ENCODE results near the gene RBFA. TPM values are rescaled to one million over a fixed set of nuclear protein-coding genes. Genes with fewer than 3 reads are reported as not detected.

The RBFA gene
- total and polyA plus RNA-seq, 2 of the 13 experiments (the other 11 are each of a cell fraction or from before 2014, with no cell fraction given) = 29.7 to 42.4 TPM

DNA sequence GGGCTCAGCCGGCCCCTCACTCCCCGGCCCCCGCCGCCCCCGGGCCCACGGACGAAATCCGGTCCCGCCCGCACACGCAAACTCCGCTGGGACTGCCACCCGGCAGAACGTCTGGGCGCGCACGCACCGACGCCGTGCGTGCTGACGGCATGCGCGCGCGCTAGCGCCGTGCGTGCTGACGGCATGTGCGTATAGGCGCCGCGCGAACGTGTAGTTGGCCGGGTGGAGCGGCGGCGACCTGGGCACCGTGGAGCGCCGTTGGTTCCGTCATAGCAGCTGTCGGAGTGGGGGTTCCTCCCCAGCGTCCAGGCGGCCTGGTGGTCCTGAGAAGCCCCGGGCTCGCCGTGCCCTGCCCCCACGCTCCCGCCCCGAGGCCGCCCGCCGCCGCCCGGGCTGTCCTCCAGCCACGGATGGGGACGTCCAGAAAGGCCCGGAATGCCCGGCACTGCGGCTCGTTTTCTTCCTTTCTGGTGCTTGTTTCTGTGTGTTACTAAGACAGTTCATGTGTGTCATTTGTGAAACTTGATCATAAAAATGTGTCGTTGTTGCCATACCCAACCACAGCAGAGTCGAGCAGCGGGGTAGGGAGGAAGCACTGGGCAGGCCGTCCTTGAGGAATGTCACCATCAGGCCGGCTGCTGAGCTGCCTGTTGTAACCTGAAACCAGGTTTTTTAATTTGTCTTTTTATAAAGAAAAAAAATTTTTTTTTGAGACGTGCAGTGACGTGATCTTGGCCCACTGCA is 45.6 kb upstream of the RBFA start, which contains the start of gene TXNL4A (continued):
- no peak for TF ChIP-seq ZNF766 (CRISPR knock-in tag; IDR thresholded peaks at IDR 0.05; ENCODE audit: borderline replicate concordance)
- no peak for TF ChIP-seq ZFP37 (CRISPR knock-in tag; IDR thresholded peaks at IDR 0.05; ENCODE audit: borderline replicate concordance)
- TF ChIP-seq ZNF709 (CRISPR knock-in tag; IDR thresholded peaks at IDR 0.05) = no peak; the same call in 1 of the 2 replicates
- TF ChIP-seq ZNF839 (CRISPR knock-in tag; IDR thresholded peaks at IDR 0.05; ENCODE audit: borderline replicate concordance) = no peak; the same call in 1 of the 2 replicates
- no peak for TF ChIP-seq ZNF720 (CRISPR knock-in tag; IDR thresholded peaks at IDR 0.05)
- TF ChIP-seq ZBTB1 (CRISPR knock-in tag; IDR thresholded peaks at IDR 0.05; ENCODE audit: borderline replicate concordance) = no peak
- peak; percentile 83 for TF ChIP-seq E2F1 (CRISPR knock-in tag; IDR thresholded peaks at IDR 0.05)
- no peak for TF ChIP-seq ZNF44 (CRISPR knock-in tag; IDR thresholded peaks at IDR 0.05)
- 0 out of 2 replicates have a peak, but pooled peaks have one; percentile 33 for TF ChIP-seq ZNF746 (CRISPR knock-in tag; IDR thresholded peaks at IDR 0.05)
- peak; percentile 97 for TF ChIP-seq HOXA3 (CRISPR knock-in tag; IDR thresholded peaks at IDR 0.05)
- TF ChIP-seq ZNF101 (CRISPR knock-in tag; IDR thresholded peaks at IDR 0.05; ENCODE audit: borderline replicate concordance, low read depth) = no peak
- TF ChIP-seq SNRNP70 (IDR thresholded peaks at IDR 0.05; ENCODE audit: low read depth, low read length) = no peak
- TF ChIP-seq THAP11 (CRISPR knock-in tag; IDR thresholded peaks at IDR 0.05) = peak; percentile 92
- TF ChIP-seq HHEX (CRISPR knock-in tag; IDR thresholded peaks at IDR 0.05) = no peak
- TF ChIP-seq PPARG (CRISPR knock-in tag; conservative IDR thresholded peaks at IDR 0.05) = no peak
- TF ChIP-seq RXRB (CRISPR knock-in tag; IDR thresholded peaks at IDR 0.05; ENCODE audit: borderline replicate concordance) = peak; percentile 36; the same call in 1 of the 2 replicates
- no peak for TF ChIP-seq MXD4 (CRISPR knock-in tag; IDR thresholded peaks at IDR 0.05)
- no peak for TF ChIP-seq NFIC (IDR thresholded peaks at IDR 0.05; ENCODE audit: low read length)
- TF ChIP-seq, protein P1, sequence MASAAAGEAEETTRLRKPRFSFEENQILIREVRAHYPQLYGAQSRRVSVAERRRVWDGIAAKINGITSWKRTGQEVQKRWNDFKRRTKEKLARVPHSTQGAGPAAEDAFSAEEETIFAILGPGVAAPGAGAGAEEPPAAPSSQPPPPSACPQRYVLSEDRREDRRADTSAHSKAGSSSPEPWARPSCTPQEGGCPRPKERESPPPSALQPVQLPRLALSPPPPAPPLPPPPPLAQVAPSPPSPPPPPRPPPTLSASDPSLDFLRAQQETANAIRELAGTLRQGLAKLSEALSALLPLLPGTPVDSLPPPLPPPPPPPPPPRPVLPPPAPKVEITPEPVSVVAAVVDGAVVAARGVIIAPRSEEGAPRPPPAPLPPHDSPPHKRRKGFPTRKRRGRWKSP (CRISPR knock-in tag; IDR thresholded peaks at IDR 0.05) = peak; percentile 76
- no peak for TF ChIP-seq PCBP2 (optimal IDR thresholded peaks at IDR 0.05; ENCODE audit: low read depth, low read length, poor library complexity, severe bottlenecking)
- 0 out of 2 replicates have a peak, but pooled peaks have one; percentile 59 for TF ChIP-seq ZNF598 (CRISPR knock-in tag; IDR thresholded peaks at IDR 0.05; ENCODE audit: borderline replicate concordance)
- no peak for TF ChIP-seq EZH2 (conservative IDR thresholded peaks at IDR 0.05; ENCODE audit: low read depth, low read length)
- no peak for TF ChIP-seq NPAS2 (CRISPR knock-in tag; IDR thresholded peaks at IDR 0.05; ENCODE audit: borderline replicate concordance)
- no peak for TF ChIP-seq CCAR2 (optimal IDR thresholded peaks at IDR 0.05; ENCODE audit: low read depth, low read length)
- no peak for TF ChIP-seq ZBTB8A (CRISPR knock-in tag; IDR thresholded peaks at IDR 0.05; ENCODE audit: borderline replicate concordance, low read depth)
- TF ChIP-seq, protein P2, sequence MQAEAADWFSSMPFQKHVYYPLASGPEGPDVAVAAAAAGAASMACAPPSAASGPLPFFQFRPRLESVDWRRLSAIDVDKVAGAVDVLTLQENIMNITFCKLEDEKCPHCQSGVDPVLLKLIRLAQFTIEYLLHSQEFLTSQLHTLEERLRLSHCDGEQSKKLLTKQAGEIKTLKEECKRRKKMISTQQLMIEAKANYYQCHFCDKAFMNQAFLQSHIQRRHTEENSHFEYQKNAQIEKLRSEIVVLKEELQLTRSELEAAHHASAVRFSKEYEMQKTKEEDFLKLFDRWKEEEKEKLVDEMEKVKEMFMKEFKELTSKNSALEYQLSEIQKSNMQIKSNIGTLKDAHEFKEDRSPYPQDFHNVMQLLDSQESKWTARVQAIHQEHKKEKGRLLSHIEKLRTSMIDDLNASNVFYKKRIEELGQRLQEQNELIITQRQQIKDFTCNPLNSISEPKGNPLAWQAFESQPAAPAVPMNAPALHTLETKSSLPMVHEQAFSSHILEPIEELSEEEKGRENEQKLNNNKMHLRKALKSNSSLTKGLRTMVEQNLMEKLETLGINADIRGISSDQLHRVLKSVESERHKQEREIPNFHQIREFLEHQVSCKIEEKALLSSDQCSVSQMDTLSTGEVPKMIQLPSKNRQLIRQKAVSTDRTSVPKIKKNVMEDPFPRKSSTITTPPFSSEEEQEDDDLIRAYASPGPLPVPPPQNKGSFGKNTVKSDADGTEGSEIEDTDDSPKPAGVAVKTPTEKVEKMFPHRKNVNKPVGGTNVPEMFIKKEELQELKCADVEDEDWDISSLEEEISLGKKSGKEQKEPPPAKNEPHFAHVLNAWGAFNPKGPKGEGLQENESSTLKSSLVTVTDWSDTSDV (CRISPR knock-in tag; IDR thresholded peaks at IDR 0.05) = no peak
- peak; percentile 82; the same call in 1 of the 2 replicates for TF ChIP-seq GTF3A (CRISPR knock-in tag; conservative IDR thresholded peaks at IDR 0.05)

Data from HepG2 (cell line).